H9 (cell line): ENCODE data around the gene ARPP21. TPM values are rescaled to one million over a fixed set of nuclear protein-coding genes. Genes with fewer than 3 reads are reported as not detected.

Experiments used
- DNase-seq: peaks from one replicate; pipeline ENCODE4 v3.0.0-alpha.2; 2017
- H2AFZ ChIP-seq: one replicate; pipeline ENCODE4 v1.6.1; 2013; ENCODE audit warnings: mild to moderate bottlenecking, low read length, control low read depth, moderate library complexity
- H2AK5ac ChIP-seq: 2 replicates; pipeline ENCODE4 v1.6.1; 2013; ENCODE audit warnings: low read length, control low read depth, mixed read lengths; ENCODE audit not compliant: insufficient read length
- H2BK120ac ChIP-seq: one replicate; pipeline ENCODE4 v1.6.1; 2013; ENCODE audit warnings: low read depth, mild to moderate bottlenecking, low read length, control low read depth, inconsistent platforms; ENCODE audit not compliant: poor library complexity, severe bottlenecking
- H2BK12ac ChIP-seq: 2 replicates; pipeline ENCODE4 v1.6.1; 2013; ENCODE audit warnings: low read length, control low read depth, mixed read lengths, low read depth; ENCODE audit not compliant: insufficient read length
- H2BK15ac ChIP-seq: 2 replicates; pipeline ENCODE4 v1.6.1; 2013; ENCODE audit warnings: low read depth, low read length, control low read depth
- H2BK20ac ChIP-seq: one replicate; pipeline ENCODE4 v1.6.1; 2013; ENCODE audit warnings: low read depth, mild to moderate bottlenecking, low read length, control low read depth, inconsistent platforms; ENCODE audit not compliant: poor library complexity, severe bottlenecking
- H2BK5ac ChIP-seq: 2 replicates; pipeline ENCODE4 v1.6.1; 2013; ENCODE audit warnings: low read length, control low read depth, mixed read lengths; ENCODE audit not compliant: insufficient read length
- H3K14ac ChIP-seq: 2 replicates; pipeline ENCODE4 v1.6.1; 2013; ENCODE audit warnings: low read length, control low read depth; ENCODE audit not compliant: insufficient read depth
- H3K18ac ChIP-seq: 2 replicates; pipeline ENCODE4 v1.6.1; 2013; ENCODE audit warnings: low read depth, mild to moderate bottlenecking, mixed read lengths, low read length, control low read depth; ENCODE audit not compliant: insufficient read length
- H3K23ac ChIP-seq: 2 replicates; pipeline ENCODE4 v1.6.1; 2013; ENCODE audit warnings: low read length, control low read depth, mixed read lengths, low read depth; ENCODE audit not compliant: insufficient read length
- H3K23me2 ChIP-seq: 2 replicates; pipeline ENCODE4 v1.6.1; 2013; ENCODE audit warnings: low read depth, mild to moderate bottlenecking, mixed read lengths, low read length, control low read depth; ENCODE audit not compliant: insufficient read length, poor library complexity, severe bottlenecking
- H3K27ac ChIP-seq: 2 replicates; pipeline ENCODE4 v1.5.1; 2013; ENCODE audit warnings: low read length, control low read depth, mixed read lengths, low read depth; ENCODE audit not compliant: insufficient read length
- H3K27me3 ChIP-seq: 2 replicates; pipeline ENCODE4 v1.6.1; 2013; ENCODE audit warnings: low read length, control low read depth, inconsistent platforms; ENCODE audit not compliant: insufficient read depth
- H3K4ac ChIP-seq: 2 replicates; pipeline ENCODE4 v1.6.1; 2013; ENCODE audit warnings: low read depth, mild to moderate bottlenecking, control low read depth, inconsistent platforms, low read length, moderate library complexity
- H3K4me1 ChIP-seq: 2 replicates; pipeline ENCODE4 v1.6.1; 2013; ENCODE audit warnings: low read length, control low read depth, inconsistent platforms; ENCODE audit not compliant: insufficient read depth
- H3K4me2 ChIP-seq: 2 replicates; pipeline ENCODE4 v1.6.1; 2013; ENCODE audit warnings: low read length, control low read depth, mixed read lengths; ENCODE audit not compliant: insufficient read length, insufficient read depth
- H3K56ac ChIP-seq: 2 replicates; pipeline ENCODE4 v1.6.1; 2013; ENCODE audit warnings: low read depth, mild to moderate bottlenecking, mixed read lengths, low read length, control low read depth; ENCODE audit not compliant: insufficient read length
- H3K79me1 ChIP-seq: 2 replicates; pipeline ENCODE4 v1.6.1; 2013; ENCODE audit warnings: low read depth, mild to moderate bottlenecking, moderate library complexity, low read length, control low read depth, inconsistent platforms; ENCODE audit not compliant: insufficient read depth, poor library complexity, severe bottlenecking
- H3K79me2 ChIP-seq: 2 replicates; pipeline ENCODE4 v1.6.1; 2013; ENCODE audit warnings: low read length, control low read depth, inconsistent platforms; ENCODE audit not compliant: insufficient read depth
- H3K9ac ChIP-seq: 2 replicates; pipeline ENCODE4 v1.6.1; 2013; ENCODE audit warnings: low read length, control low read depth, mixed read lengths; ENCODE audit not compliant: insufficient read length; ENCODE audit errors: extremely low read depth
- H3K9me3 ChIP-seq: one replicate; pipeline ENCODE4 v1.6.1; 2013; ENCODE audit warnings: low read depth, low read length, inconsistent platforms; ENCODE audit not compliant: control insufficient read depth
- H3T11ph ChIP-seq: one replicate; pipeline ENCODE4 v1.6.1; 2013; ENCODE audit warnings: mild to moderate bottlenecking, low read length, control low read depth, inconsistent platforms
- H4K20me1 ChIP-seq: one replicate; pipeline ENCODE4 v1.6.1; 2013; ENCODE audit not compliant: control insufficient read depth, insufficient read length, insufficient read depth
- H4K5ac ChIP-seq: 2 replicates; pipeline ENCODE4 v1.6.1; 2013; ENCODE audit warnings: low read depth, mild to moderate bottlenecking, mixed read lengths, low read length, control low read depth; ENCODE audit not compliant: insufficient read length
- H4K8ac ChIP-seq: replicated peaks from 2 replicates; pipeline ENCODE4 v1.6.1; 2013; ENCODE audit warnings: low read length, control low read depth, mixed read lengths, low read depth; ENCODE audit not compliant: insufficient read length
- H4K91ac ChIP-seq: 2 replicates; pipeline ENCODE4 v1.6.1; 2013; ENCODE audit warnings: low read depth, mild to moderate bottlenecking, moderate library complexity, mixed read lengths, low read length, control low read depth; ENCODE audit not compliant: insufficient read length
- H3K27ac Mint-ChIP-seq, 3 experiments: 2 replicates in 2 of 3; 3 replicates in 1 of 3; pipeline ENCODE4 v1.8.0; 2020 to 2021; ENCODE audit warnings: mixed read lengths in 3 of 3, mild to moderate bottlenecking in 1 of 3, moderate library complexity in 1 of 3
- H3K27me3 Mint-ChIP-seq: 2 replicates; pipeline ENCODE4 v1.8.0; 2021; ENCODE audit warnings: low read depth, mild to moderate bottlenecking, moderate library complexity, mixed read lengths
- H3K36me3 Mint-ChIP-seq, 3 experiments: 2 replicates in 2 of 3; 3 replicates in 1 of 3; pipeline ENCODE4 v1.8.0; 2020 to 2021; ENCODE audit warnings: low read depth in 3 of 3, mixed read lengths in 3 of 3; ENCODE audit not compliant: insufficient read depth in 1 of 3
- H3K4me1 Mint-ChIP-seq, 2 experiments: 2 replicates each; pipeline ENCODE4 v1.8.0; 2020; ENCODE audit warnings: mixed read lengths in 2 of 2
- H3K4me3 Mint-ChIP-seq, 2 experiments: 2 replicates in 1 of 2; 3 replicates in 1 of 2; pipeline ENCODE4 v1.8.0; 2020 to 2021; ENCODE audit warnings: mild to moderate bottlenecking in 2 of 2, mixed read lengths in 2 of 2, moderate library complexity in 1 of 2
- H3K9me3 Mint-ChIP-seq, 2 experiments: 2 replicates in 1 of 2; 3 replicates in 1 of 2; pipeline ENCODE4 v1.8.0; 2020; ENCODE audit warnings: mild to moderate bottlenecking in 2 of 2, mixed read lengths in 2 of 2, moderate library complexity in 1 of 2
- WGBS: extraction: QIAGEN DNeasy Blood & Tissue Kit; methylation state at CpG from one replicate; pipeline ENCODE4 v1.1.7; 2013; ENCODE audit warnings: missing lambda C conversion rate, low lambda C conversion rate, mixed read lengths; ENCODE audit not compliant: insufficient read length; ENCODE audit errors: extremely low coverage; 5-methylcytosine and 5-hydroxymethylcytosine counted together
- total RNA-seq: library from RNA; stranded (reverse); gene quantifications from 2 replicates; pipeline ENCODE4 v1.2.1, GENCODE V29; 2021
- TF ChIP-seq, protein P1 (sequence below): fragments of 200-600 bp; sonication (generic); conservative IDR thresholded peaks from 3 replicates; pipeline ENCODE4 v1.8.0; 2021; ENCODE audit warnings: antibody characterized with exemption, mild to moderate bottlenecking

ARPP21 gene
- total RNA-seq, 1 experiment from 2014 or later, result not detected

- no peaks in the 10 kb centered on the region for H3K79me1 ChIP-seq
- no peak overlapping the region for H4K8ac ChIP-seq
- H3K4ac ChIP-seq, result no peak overlapping the region
- H3K27ac ChIP-seq, result no peak overlapping the region
- Mint-ChIP-seq H3K4me3 (no peak overlapping the region), H3K9me3 (no peaks in the 10 kb centered on the region), H3K4me1 (no peaks in the 10 kb centered on the region; a peak in 1 of 4 replicates), H3K27ac (no peak overlapping the region), H3K27me3 (peaks cover 43% of the 10 kb centered on the region), H3K36me3 (no peaks in the 10 kb centered on the region)
- H3K23ac ChIP-seq, result no peak overlapping the region
- no peak overlapping the region for H4K91ac ChIP-seq
- H2AK5ac ChIP-seq, result no peak overlapping the region
- H2BK5ac ChIP-seq, result no peak overlapping the region
- no peaks in the 10 kb centered on the region; the same call in 1 of the 2 replicates for H3K4me1 ChIP-seq
- no peak overlapping the region for H3K4me2 ChIP-seq
- H3K14ac ChIP-seq, result no peak overlapping the region
- no peak overlapping the region for H2AFZ ChIP-seq
- H3K79me2 ChIP-seq, result no peaks in the 10 kb centered on the region
- H3K27me3 ChIP-seq, result peaks cover 7% of the 10 kb centered on the region; the same call in 1 of the 2 replicates
- no CpG with 5 or more reads among the region's 2 CpGs for WGBS
- no peak overlapping the region for H2BK20ac ChIP-seq
- H3T11ph ChIP-seq, result no peak overlapping the region
- H3K9ac ChIP-seq, result no peak overlapping the region
- no peak overlapping the region for H2BK120ac ChIP-seq
- H2BK12ac ChIP-seq, result no peak overlapping the region
- H4K20me1 ChIP-seq, result no peaks in the 10 kb centered on the region
- no peaks in the 10 kb centered on the region for H3K9me3 ChIP-seq
- H3K56ac ChIP-seq, result no peak overlapping the region
- H3K18ac ChIP-seq, result no peak overlapping the region
- no peak for DNase-seq
- TF ChIP-seq, protein P1, sequence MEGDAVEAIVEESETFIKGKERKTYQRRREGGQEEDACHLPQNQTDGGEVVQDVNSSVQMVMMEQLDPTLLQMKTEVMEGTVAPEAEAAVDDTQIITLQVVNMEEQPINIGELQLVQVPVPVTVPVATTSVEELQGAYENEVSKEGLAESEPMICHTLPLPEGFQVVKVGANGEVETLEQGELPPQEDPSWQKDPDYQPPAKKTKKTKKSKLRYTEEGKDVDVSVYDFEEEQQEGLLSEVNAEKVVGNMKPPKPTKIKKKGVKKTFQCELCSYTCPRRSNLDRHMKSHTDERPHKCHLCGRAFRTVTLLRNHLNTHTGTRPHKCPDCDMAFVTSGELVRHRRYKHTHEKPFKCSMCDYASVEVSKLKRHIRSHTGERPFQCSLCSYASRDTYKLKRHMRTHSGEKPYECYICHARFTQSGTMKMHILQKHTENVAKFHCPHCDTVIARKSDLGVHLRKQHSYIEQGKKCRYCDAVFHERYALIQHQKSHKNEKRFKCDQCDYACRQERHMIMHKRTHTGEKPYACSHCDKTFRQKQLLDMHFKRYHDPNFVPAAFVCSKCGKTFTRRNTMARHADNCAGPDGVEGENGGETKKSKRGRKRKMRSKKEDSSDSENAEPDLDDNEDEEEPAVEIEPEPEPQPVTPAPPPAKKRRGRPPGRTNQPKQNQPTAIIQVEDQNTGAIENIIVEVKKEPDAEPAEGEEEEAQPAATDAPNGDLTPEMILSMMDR, result no peak
- H3K23me2 ChIP-seq, result no peaks in the 10 kb centered on the region
- no peak overlapping the region for H4K5ac ChIP-seq
- no peak overlapping the region for H2BK15ac ChIP-seq
These were observed 5.9 kb downstream of the ARPP21 start for GRCh38 chr3:35645189-35645588.
